ENCODE measurements around the gene JAKMIP2.

Gene JAKMIP2

GRCh38 chr5:147786142-147786541 lies 3.6 kb upstream of the JAKMIP2 start:
- DNase-seq = no peak

- DNase-seq = no peak
Observed at GRCh38 chr5:147784146-147784987, 1.8 kb upstream of the JAKMIP2 start.

DNA sequence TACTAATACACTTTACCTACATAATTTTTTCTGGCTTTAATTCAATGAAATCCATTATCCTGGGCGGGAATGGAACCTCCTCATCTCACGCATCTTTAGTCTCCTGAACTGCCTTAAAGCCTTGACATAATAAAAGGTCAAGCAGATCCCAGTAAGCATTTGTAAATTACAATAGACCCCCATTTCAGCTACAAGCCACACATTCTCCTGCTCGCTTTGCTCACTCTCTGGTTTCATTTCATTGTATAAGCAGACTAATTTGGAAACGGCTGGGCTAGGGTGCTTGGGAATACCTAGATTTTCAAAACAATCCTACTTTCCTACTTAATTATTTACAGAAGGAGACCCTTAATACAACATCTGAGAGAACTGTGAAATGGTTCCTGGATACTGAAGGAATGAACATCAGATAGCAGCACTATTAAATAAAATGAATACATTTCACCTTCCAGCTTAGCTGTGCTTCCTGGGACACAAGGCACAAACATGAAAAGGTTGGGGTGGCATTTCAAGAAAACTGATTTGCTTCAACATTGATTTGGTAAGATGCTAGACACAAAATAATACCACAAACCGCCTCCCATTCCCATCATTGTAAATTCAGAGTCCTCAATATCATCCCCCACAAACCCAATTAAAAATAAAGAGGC lies 1.5 kb downstream of the JAKMIP2 start:
- no peak for DNase-seq

- no peak for DNase-seq
Observed at GRCh38 chr5:147779694-147780093, 2.8 kb downstream of the JAKMIP2 start.

- DNase-seq = no peak
Observed at GRCh38 chr5:147776989-147777388, 5.5 kb downstream of the JAKMIP2 start.

DNA sequence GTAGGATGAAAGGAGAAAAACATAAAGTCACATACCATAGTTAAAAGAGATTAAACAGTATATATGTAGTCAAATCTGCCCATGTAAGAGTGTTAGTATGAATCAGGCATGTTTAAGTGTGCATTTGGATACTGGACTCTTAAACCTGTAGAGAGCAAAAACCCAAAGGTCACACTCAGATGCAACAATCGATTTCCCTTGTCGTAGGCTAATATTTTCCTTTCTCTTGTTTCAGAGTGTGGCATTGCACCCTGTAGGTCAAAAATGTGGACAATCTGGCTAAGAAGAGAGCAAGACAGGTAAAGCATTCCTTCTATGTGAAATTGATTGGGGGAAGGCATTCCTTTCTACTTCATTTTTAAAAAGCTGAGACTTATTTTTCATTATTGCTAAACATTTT lies 8.9 kb downstream of the JAKMIP2 start:
- DNase-seq = no peak

DNA sequence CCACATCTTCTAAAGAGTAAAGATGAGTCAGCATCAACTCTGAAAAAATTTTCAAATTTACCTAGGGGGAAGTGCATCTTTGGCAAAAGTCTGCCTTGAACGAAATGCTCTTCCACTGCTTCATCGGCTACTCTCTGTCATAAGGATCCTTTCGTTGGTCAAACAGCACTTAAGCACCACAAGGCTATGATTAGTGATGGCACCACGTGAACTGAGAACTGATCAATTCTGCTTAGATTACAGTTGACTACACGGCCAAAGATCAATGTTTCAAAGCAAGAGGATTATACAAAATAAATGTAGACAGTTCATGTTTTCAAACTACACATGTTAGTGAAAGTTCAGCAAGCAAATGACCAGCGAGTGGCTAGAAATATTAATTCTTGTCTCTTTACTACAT lies 9.4 kb downstream of the JAKMIP2 start:
- no peak for DNase-seq

DNA sequence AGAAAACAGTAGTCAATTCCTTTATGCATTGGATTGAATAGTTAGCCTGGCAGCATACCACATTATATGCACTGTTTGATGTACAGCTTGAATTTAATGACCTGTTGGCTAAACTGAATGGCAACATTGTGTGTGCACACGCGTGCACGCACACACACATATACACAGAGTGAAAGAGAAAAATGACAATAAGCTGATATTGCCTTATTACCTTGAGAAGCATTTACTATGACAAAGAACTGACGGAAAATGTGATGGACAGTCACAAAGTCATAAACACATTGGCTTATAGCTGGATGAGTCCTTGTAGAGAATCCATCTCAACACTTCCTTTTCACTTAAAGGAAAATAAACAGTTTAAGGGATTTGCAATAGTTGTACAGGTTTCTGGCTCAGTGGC lies 15.5 kb downstream of the JAKMIP2 start:
- DNase-seq = no peak

GRCh38 chr5:147763791-147764525 lies 18.6 kb downstream of the JAKMIP2 start:
- no peak for DNase-seq

GRCh38 chr5:147760086-147760875 lies 22.2 kb downstream of the JAKMIP2 start:
- no peak for DNase-seq

DNA sequence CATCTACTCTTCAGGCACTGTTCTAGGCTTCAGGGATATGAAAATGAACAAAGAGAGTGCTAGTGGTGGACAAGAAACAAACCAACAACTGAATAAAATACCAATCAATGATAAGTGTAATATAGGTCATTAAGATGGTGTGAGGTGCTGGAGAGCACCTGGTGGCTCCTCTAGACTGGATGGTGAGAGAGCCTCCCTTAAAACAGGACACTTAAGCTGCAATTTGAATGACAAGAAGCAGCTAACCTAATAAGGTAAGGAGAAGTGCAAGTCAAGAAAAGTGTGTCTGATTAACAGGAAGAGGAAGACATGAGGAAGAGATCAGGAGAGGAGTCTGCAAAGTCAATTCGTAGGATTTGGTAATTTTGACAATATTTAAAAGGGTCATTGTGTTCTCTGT lies 23.1 kb downstream of the JAKMIP2 start:
- DNase-seq = no peak

DNA sequence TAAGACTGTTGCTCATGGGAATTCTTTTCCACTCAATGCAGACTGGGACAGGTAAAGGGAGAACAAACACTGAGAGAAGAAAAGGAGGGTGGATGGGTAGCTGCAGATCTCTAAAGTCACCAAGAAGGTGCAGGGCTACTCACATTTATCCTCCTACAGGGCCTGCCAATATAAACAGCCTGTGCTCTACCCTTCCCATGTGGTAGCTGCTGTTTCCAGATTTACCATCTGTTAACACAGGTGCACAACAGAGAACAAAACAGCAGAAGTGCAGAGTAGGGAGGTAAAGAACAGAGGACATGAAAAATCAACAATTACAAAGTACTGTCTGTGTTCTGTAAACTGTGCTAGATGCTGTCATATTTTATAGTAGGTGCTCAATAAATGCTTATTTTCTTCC lies 26.0 kb downstream of the JAKMIP2 start:
- DNase-seq = no peak

DNA sequence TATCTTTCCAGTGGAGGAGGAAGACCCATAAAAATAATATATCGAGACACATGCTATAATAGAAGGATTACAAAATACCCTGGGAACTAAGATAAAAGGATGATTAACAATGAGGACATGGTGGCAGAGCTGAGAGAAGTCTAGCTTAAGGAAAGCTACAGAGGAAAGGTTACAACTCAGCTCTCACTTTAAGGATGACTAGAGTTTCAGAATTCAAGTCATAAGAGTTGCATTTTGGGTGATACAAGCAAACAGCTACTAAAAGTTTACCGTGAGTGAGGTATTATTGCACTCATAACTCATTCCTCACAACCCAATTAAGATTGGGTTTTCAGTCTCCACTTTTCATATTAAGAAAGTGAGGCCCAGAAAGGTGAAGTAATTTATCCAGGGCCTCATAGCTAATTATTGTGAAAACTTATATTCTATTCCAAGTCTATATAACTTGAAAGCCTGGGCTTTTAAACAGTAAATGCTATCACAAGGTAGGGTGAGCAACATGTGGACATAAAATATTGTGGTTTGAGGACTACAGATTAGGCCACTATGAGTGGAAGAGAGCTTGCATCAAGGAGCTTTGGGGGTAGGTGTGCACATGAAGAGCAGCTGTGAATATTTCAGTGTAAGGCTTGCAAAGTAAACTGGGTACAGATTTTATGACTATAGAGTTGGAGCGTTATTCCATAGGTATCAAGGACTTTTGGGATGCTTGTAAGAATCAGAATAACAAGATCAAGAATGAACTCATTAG lies 28.0 kb downstream of the JAKMIP2 start:
- no peak for DNase-seq

DNA sequence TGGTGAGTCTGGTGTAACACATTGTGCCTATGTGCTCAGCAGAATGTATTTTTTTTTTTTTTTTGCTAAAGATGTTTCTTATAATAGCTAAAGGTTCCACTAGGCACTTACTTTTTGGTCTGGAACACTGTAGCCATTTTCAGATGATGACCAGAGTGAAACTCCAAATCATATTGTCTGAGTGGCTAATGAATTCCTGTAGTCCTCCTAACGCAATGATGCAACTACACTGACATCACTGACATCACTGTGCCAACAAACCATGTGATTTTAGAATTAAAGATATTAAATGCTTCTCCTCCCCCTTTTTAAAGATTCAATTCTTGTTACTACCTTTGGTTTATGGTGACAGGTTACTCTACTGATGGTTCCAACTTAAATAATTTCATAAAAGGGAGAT lies 28.8 kb downstream of the JAKMIP2 start:
- no peak for DNase-seq

DNA sequence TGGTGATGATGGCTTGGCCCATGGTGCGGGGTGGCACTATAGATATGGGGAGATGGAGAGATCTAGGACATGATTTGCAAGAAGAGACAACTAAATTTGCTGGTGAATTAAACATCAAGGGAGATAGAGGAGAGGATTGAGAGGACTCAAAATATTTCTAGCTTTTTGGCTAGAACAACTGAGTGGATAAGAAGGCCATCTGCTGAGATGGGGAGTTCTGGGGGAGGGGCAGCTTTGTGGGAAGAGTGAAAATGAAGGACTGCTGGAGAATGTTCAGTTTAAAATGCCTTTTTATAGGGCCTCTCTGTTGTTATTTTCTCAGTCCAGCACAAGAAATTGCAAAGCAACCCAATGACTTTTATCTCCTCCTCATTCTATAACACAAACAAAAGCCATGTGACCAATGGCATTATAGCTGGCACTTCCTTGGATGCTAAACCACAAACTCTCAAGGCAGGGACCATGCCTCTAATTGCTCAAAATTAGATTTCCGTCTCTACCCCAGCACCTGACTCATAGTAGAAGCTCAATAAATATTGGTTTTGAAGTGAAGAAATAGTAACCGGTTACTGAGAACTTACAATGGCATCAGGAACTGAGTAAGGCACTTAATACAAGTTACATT lies 29.8 kb downstream of the JAKMIP2 start:
- no peak for DNase-seq

DNA sequence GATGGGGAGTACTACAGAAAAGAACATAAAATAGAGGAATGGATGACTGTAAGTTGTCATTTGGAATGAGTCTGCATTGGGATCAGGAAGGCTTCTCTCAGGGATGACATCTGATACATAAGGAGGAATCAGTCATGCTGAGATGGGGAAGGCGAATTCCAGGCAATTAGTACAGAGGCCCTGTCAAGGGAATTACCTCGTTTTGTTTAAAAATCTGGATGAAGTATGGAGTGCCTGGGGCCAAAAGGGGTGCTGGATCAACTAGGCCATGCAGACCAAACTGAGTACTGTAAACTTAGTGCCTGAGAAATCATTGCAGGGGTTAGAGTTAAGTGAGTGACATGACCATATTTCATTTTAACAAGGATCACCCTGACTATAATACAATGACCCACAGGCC lies 30.5 kb downstream of the JAKMIP2 start:
- no peak for DNase-seq

DNA sequence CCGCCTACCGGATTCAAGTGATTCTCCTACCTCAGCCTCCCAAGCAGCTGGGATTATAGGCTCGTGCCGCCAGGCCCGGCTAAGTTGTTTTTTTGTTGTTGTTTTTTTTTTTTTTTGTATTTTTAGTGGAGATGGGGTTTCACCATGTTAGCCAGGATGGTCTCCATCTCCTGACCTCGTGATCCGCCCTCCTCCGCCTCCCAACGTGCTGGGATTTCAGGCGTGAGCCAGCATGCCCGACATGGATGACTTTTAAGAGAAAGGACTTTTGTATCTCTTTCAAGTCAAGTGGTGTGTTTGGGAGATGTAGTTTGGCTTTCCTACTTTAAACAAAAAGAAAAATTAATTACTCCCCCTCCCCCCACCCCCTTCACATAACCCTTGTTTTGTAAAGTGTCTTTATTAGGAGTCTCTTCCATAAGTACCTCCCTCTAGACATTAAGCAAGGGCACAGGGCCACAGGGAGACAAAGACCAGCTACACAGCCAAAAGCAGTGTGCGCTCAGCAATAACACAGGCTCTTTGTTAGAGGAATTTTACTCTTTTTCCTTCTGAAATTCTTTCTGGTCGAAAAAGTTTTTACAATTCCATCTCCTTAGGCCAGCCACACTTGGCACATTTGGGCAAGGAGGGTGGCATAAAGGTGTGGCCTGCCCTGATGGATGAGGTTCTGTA lies 31.2 kb downstream of the JAKMIP2 start:
- DNase-seq = no peak

DNA sequence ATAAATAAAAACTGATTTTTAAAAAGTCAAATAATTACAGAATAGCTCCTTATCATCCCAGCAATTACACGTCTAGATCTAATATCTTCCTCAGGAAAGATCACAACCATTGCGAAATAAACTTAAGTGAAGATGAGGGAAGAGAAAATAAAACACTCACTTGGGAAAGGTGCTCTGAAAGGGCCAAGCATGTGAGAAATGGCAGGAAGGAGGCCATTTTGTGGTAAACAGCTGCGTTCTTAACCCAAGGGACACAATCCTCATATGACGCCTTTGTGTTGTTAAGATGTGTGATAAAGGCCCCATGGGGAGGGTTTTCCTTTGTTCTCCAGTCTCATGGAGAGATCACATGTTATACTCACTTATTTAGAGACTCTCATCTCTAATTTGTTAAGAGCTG lies 32.5 kb downstream of the JAKMIP2 start:
- no peak for DNase-seq

DNA sequence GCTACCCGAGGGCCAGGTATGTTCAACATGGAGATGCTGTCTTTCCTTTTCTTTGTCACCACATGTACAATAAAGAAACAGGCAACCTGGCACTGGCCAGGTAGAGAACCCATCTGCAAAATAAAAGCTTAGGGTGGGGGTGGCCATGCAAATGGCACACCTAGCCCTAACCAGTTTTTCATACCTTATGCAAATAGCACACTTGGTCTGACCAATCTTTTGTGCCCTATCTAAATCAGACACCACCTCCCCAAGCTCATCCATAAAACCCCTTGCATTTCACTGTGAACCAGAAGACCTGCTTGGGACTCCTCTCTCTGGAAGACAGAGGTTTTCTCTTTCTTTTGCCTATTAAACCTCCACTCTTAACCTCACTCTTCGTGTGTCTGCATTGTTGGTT lies 33.9 kb downstream of the JAKMIP2 start:
- no peak for DNase-seq

DNA sequence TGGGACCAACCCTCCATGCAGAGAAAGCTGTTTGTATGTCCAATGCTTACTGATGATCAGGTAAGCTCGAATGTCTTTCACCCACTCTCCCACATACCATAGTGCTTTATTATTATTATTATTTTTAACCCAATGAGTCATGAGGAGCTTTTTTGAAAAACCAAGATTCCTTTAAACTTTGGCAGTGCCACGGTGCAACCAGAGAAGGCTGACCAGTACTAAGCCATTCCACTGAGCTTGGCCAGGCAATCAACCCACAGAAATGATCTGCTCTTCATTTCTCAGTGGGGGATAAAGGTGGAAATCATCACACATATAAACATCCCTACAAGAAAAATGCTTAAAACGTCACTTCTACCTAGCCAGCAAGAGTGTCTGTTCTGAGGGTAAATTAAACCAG lies 35.5 kb downstream of the JAKMIP2 start:
- DNase-seq = no peak

GRCh38 chr5:147743678-147744374 lies 38.7 kb downstream of the JAKMIP2 start:
- DNase-seq = no peak
